A673 (cell line): ENCODE measurements around the gene LATS2. TPM values are rescaled to one million over a fixed set of nuclear protein-coding genes. Genes with fewer than 3 reads are reported as not detected.

Source experiments
- BruUV-seq: library from RNA; stranded (reverse); fragments of 400-500 nt; replicated peaks from 2 replicates; lab custom pipeline; 2021; lab: Mats Ljungman, UMichigan
- CTCF ChIA-PET: fragments of 300-600 bp; sonication (Branson Sonifier 250); formaldehyde crosslinking; loops from one replicate; lab custom pipeline; 2022; ENCODE audit warnings: antibody characterized with exemption; lab: Charles Lee
- POLR2A ChIA-PET: fragments of 300-600 bp; sonication (Branson Sonifier 250); formaldehyde crosslinking; loops from one replicate; lab custom pipeline; 2022; ENCODE audit warnings: antibody characterized with exemption; ENCODE audit not compliant: low non-redundant PET; lab: Charles Lee
- DNase-seq: peaks from one replicate; pipeline ENCODE4 v3.0.0-alpha.2; 2015; ENCODE audit warnings: low spot score
- H3K27ac ChIP-seq: fragments of 200-600 bp; sonication (generic); 2 replicates; pipeline ENCODE4 v1.5.1; 2016; ENCODE audit warnings: mixed run types, low read depth, mild to moderate bottlenecking, mixed read lengths, antibody characterized with exemption, low read length; ENCODE audit not compliant: poor library complexity, severe bottlenecking
- H3K27me3 ChIP-seq: fragments of 200-600 bp; sonication (generic); replicated peaks from 2 replicates; pipeline ENCODE4 v1.6.1; 2017; ENCODE audit warnings: mixed run types, low read depth, mild to moderate bottlenecking, mixed read lengths, antibody characterized with exemption, low read length; ENCODE audit not compliant: insufficient read depth, poor library complexity
- H3K36me3 ChIP-seq: fragments of 200-600 bp; sonication (generic); 2 replicates; pipeline ENCODE4 v1.6.1; 2016; ENCODE audit warnings: mixed run types, mild to moderate bottlenecking, mixed read lengths, antibody characterized with exemption, low read length; ENCODE audit not compliant: insufficient read depth, poor library complexity, severe bottlenecking
- H3K4me1 ChIP-seq: fragments of 200-600 bp; sonication (generic); 2 replicates; pipeline ENCODE4 v1.6.1; 2017; ENCODE audit warnings: mixed run types, mild to moderate bottlenecking, mixed read lengths, antibody characterized with exemption, low read length; ENCODE audit not compliant: insufficient read depth, poor library complexity, severe bottlenecking
- H3K4me3 ChIP-seq: fragments of 200-600 bp; sonication (generic); 2 replicates; pipeline ENCODE4 v1.5.1; 2016; ENCODE audit warnings: low read depth, mixed run types, mild to moderate bottlenecking, mixed read lengths, low read length; ENCODE audit not compliant: poor library complexity, severe bottlenecking
- H3K9me3 ChIP-seq: fragments of 200-600 bp; sonication (generic); 2 replicates; pipeline ENCODE4 v1.6.1; 2016; ENCODE audit warnings: mixed run types, low read depth, mild to moderate bottlenecking, mixed read lengths, antibody characterized with exemption, low read length; ENCODE audit not compliant: poor library complexity, severe bottlenecking
- CTCF ChIP-seq: fragments of 300-800, 200-600 bp; sonication (generic); conservative IDR thresholded peaks from 2 replicates; pipeline ENCODE4 v1.5.1; 2017; ENCODE audit warnings: low read depth, mild to moderate bottlenecking, antibody characterized with exemption, low read length, moderate library complexity, mixed read lengths
- EZH2 ChIP-seq: fragments of 200-600 bp; sonication (generic); IDR thresholded peaks from 2 replicates; pipeline ENCODE4 v1.6.1; 2017; ENCODE audit warnings: borderline replicate concordance, low read depth, mild to moderate bottlenecking, mixed read lengths, antibody characterized with exemption, low read length; ENCODE audit not compliant: poor library complexity, severe bottlenecking
- intact Hi-C: fragments of 100-400 bp; cut with micrococcal nuclease; formaldehyde crosslinking; loops from one replicate; pipeline ENCODE4 v1.10.0; 2022; ENCODE audit not compliant: unreplicated experiment
- total RNA-seq: library from RNA; stranded (reverse); gene quantifications from 2 replicates; pipeline ENCODE4 v1.2.3, GENCODE V29; 2021

The LATS2 gene
- total RNA-seq, 1 experiment from 2014 or later = 13.1 TPM

- Histone ChIP-seq H3K4me1 (no peaks in the 10 kb centered on the region), H3K36me3 (peaks cover 18% of the 10 kb centered on the region), H3K9me3 (no peaks in the 10 kb centered on the region), H3K4me3 (no peak overlapping the region), H3K27me3 (no peaks in the 10 kb centered on the region), H3K27ac (no peak overlapping the region)
- DNase-seq = no peak
- CTCF ChIA-PET = no interaction called here
- POLR2A ChIA-PET = no interaction called here
- TF ChIP-seq CTCF (no peak), EZH2 (no peak)
- no TSS peak for BruUV-seq
- intact Hi-C loops = no loop called here
These were observed 81.0 kb downstream of the LATS2 start for GRCh38 chr13:20980430-20980829.

GRCh38 chr13:20977394-20977793 is 84.0 kb downstream of the LATS2 start:
- intact Hi-C loops = no loop called here
- Histone ChIP-seq H3K4me1 (no peaks in the 10 kb centered on the region), H3K27me3 (no peaks in the 10 kb centered on the region), H3K4me3 (no peak overlapping the region), H3K9me3 (no peaks in the 10 kb centered on the region), H3K36me3 (peaks cover 25% of the 10 kb centered on the region), H3K27ac (no peak overlapping the region)
- POLR2A ChIA-PET = no interaction called here
- CTCF ChIA-PET = no interaction called here
- no peak for DNase-seq
- no TSS peak for BruUV-seq
- TF ChIP-seq CTCF (no peak), EZH2 (no peak)

- Histone ChIP-seq H3K9me3 (no peaks in the 10 kb centered on the region), H3K36me3 (peaks cover 15% of the 10 kb centered on the region), H3K27me3 (no peaks in the 10 kb centered on the region), H3K27ac (no peak overlapping the region), H3K4me3 (no peak overlapping the region), H3K4me1 (no peaks in the 10 kb centered on the region)
- ChIA-PET CTCF (no interaction called here), POLR2A (interaction anchor here (0.5 kb wide), 1 partner anchor 174 kb away, joined by 3 read pairs; no protein-coding TSS in a partner anchor)
- no peak for DNase-seq
- no TSS peak for BruUV-seq
- no peak for TF ChIP-seq EZH2
- TF ChIP-seq CTCF = no peak
- intact Hi-C loops = no loop called here
These were observed 86.3 kb downstream of the LATS2 start for GRCh38 chr13:20974981-20975585.
